HG03025 (cell line): ENCODE data around the gene DUSP14.
"Not testable (repeated sequence)": the region's sequence is repeated elsewhere in the genome, so short reads cannot be mapped to it uniquely, and the experiment has no call there.

Experiments
- ATAC-seq: cut with Tn5 transposase; IDR thresholded peaks from one replicate; pipeline ENCODE4 v1.9.1; 2021; ENCODE audit warnings: mild to moderate bottlenecking, moderate library complexity; ENCODE audit not compliant: unreplicated experiment, low FRiP score

DUSP14 gene

DNA sequence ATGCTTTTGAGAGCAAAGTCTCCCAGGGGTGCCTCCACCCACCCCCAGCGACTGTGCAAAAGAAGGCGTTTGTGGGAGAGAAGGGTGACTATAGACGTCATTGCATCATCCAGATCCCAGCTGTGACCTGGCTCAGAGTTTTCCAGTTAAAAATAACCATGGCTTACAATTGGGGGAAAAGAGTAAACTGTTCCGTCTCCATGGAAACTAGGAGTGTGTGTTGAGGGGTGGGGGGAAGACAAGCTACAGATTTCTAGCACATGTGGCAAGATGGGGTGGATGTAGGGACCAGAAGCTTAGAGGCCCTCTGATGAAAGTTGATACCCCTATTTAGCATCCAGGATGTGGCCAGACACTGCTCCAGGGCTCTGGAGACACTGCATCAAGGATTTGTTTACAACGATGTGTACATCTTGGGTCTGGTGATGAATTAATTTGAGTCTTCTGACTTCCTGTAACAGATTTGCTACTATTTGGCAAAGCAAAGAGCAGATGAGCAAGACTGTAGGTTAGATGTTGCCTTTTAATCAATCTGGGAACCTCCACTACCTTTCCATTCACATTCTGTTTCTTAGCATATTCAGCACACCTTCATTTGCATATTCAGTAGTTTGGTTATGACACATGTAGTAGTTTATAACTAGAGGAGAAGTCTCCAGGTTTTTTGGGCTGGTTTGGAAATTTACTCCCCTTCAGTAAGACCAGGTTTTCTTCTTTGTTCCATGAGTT lies 6.2 kb upstream of the DUSP14 start:
- no peak for ATAC-seq

- ATAC-seq, result no peak
These were observed 3.6 kb upstream of the DUSP14 start for GRCh38 chr17:37485938-37486570.

DNA sequence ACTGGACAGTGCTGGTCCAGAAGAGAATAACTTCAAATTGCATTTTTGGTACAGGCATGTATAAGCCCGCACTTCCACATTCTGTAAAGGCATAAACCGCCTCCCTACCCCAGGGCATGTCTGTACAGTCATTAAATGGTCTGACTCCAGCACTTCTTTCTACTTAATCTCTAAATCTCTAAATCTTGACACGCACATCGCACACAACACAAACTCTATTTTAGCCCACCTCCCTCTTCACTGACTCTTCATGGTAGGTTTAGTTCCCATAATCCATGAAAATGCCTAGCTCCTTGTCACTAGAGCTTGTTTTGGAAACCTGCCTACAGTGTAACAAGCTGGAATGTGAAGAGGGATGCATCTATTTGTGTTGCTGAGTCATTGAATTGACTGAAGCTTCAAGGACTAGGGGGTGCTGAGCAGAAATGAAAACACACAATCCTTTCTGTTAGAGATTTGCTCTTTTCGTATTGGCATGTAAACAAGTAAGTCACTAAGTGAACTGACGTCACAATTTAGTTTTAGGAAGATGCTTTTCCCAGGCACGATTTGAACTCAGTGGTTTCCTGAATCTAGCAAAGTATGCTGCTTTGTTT lies 1.6 kb upstream of the DUSP14 start:
- no peak for ATAC-seq

DNA sequence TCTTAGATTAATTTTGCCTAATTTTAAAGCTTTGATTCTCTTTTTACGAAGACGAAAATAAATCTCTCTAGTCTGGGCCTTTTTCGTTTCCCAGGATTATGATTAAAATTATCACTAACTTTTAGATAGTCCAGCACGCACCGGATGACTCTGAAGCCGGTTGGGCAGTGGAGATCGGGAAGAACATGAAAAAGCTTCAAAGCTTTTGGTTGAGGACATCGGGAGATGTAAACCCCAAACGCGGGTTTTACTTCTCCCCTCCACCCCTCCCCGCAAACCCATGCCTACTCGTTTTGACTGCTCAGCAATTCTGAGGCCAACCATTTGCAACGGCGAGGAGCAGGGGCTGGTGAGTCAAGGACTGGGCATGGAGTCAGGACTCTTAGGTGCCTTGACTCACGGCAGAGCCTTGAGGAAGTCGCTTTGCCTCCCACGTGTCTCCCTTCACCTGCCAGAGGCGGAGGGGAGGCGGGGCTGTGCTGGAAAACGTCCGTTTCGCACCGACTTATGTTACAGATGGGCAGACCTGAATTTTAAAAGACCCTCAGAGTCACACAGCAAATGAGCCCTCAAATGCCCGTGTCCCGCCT lies 989 bp upstream of the DUSP14 start:
- ATAC-seq, result peak; percentile 20

- ATAC-seq, result peak; percentile 50
These were observed 414 bp downstream of the DUSP14 start for GRCh38 chr17:37490022-37490587.

DNA sequence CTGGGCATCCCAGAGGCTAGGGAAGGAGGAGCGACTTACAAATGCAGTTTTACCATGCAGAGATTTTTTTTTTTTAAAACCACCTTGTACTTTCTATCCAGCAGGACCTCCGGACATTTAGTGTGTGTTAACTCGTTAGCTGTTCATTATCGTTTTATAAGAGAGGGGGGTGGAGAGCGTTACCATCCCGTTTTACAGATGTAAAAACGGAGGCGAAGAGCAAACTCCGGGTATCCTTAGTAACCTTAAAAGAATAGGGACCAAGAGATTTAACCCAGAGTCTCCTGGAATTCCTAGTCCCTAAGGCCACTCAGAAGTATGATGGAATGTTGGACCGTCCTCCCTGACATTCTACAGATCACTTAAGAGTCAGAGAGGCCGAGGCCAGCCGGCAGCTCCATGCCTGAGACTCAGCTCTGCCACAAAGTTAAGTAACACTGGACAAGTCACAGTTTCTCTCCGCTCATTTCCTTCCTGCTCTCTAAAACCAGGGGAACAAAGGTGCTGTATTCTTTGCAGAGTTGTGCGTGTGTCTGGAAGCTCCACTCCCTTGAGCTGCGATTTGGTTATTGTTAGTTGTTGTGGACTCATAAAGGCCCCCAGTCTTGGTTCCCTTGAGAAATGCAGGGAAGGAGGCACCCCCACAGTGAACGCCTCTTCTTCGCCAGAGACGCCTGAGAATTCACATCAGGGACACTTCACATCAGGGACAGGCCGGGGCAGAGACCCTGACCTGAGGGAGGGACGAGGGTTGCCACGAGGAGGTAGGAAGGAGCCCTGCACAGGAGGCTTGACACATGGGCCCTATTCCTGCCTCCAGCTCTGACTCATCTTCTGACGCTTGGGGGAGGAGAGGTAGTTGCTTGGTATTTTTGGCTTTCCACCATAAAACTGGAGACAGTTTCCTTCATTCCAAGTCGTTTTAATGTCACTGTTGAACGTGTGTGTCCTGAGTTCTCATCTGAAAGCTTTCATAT lies 1.2 kb downstream of the DUSP14 start:
- ATAC-seq, result no peak

DNA sequence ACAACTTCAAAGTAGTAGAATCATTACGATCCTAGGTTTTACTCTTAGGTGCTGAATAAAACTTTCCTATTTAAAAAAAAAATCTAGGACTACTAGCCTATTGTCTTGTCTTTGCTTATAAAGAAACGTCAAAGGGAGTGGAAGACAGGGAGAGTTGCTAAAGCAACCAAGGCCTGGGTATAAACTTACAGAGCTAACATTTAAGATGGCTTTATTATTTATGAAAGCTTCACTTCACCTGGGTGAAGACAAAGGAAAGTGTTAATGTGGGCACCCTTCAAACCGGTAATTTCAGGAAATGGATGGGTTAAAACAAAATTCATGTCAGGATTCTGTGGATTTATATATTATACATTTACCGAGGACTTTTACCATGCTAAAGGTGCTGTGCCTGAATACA lies 2.5 kb downstream of the DUSP14 start:
- ATAC-seq, result no peak

- ATAC-seq, result no peak
These were observed 3.7 kb downstream of the DUSP14 start for GRCh38 chr17:37493249-37494027.

GRCh38 chr17:37494401-37494831 lies 4.7 kb downstream of the DUSP14 start:
- ATAC-seq, result no peak

DNA sequence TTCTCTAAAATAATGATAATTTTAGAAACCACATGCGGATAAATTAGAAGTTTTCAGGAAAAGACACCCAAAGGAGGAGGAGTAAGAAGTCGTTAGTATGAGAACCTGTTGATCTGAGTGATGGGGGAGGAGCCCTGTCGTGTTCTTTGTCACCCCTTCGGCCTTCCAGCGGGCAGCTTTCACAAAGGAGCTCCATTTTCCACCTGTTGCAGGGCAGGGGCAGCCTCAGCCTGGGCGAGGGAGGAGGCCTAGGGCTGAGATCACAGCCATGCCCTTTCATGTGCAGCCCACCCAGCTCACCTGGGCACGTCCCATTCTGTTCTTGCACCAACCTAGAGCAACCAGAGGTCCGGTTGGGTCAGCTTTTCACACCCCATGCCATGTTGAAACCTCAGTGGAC lies 5.3 kb downstream of the DUSP14 start:
- no peak for ATAC-seq

- no peak for ATAC-seq
These were observed 10.7 kb downstream of the DUSP14 start for GRCh38 chr17:37500378-37500777.

- no peak for ATAC-seq
These were observed 12.6 kb downstream of the DUSP14 start for GRCh38 chr17:37502009-37502936.

DNA sequence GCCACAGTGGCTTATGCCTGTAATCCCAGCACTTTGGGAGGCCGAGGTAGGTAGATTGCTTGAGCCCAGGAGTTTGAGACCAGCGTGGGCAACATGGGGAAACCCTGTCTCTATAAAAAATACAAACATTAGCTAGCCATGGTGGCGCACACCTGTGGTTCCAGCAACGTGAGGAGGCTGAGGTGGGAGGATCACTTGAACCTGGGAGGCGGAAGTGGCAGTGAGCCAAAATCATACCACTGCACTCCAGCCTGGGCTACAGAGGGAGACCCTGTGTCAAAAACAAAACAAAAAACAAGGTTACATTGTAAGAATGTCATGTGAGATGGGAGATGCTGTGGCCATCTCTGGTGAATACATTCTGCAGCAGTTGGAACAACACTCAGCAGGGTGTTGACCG lies 13.5 kb downstream of the DUSP14 start:
- ATAC-seq, result no peak

GRCh38 chr17:37505333-37505732 lies 15.6 kb downstream of the DUSP14 start:
- no peak for ATAC-seq

DNA sequence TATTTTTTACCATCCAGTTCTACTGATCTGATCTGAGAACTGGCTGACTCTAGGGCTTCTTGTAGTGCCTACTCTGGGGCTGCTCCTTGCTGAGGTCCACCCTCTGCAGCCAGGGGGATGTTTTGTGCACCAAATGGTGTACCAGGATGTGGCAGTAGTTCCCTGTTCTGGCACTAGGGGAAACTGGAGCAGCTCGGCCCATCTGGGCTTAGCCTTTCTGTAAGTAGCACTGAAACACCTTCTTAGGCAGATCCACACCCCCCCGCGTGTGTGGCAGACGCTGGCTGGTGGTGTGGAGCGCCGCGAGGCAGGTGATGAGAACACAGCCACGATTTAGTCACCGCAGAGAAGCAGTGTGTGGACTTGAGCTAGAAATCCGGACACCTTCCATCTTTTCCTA lies 17.0 kb downstream of the DUSP14 start:
- no peak for ATAC-seq

DNA sequence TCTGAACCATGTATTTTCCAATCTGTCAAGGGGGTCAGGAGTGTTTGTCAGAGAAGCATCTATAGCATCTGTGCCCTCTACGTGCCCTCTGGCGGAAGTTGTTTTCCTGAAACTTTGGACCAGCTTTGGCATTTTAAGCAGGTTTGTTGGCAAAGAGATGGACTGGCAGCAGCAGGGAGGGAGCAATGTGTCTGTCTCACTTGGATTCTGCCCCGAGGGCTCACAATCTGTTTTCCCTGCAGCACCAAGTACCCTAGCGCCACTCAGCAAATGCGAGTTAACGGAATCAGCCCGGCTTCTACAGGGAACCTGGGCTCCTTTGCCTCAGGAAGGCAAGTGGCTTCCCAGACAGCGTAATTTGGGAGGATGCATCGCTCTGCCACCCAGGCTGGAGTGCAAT lies 17.4 kb downstream of the DUSP14 start:
- ATAC-seq, result no peak

- no peak for ATAC-seq
These were observed 20.4 kb downstream of the DUSP14 start for GRCh38 chr17:37510056-37510455.

GRCh38 chr17:37511642-37512041 lies 22.0 kb downstream of the DUSP14 start:
- ATAC-seq, result not testable (repeated sequence)
